NCI-H1694 treated with DMSO at 0.1 percent for 48 hours (cell line): ENCODE data around the gene AGMAT.

Source experiments
- DNase-seq: peaks from one replicate; lab custom pipeline; 2025; lab: John Stamatoyannopoulos, UW

Gene AGMAT

GRCh38 chr1:15584489-15585363, at the start of gene AGMAT:
AGMAT (minus strand) TSS chr1:15585051; CDS start chr1:15584967, 84 bp downstream.
- DNase-seq, result no peak

- no peak for DNase-seq
Measured at GRCh38 chr1:15633756-15634420, 49.0 kb upstream of the AGMAT start.

GRCh38 chr1:15628003-15628402, 43.2 kb upstream of the AGMAT start:
- no peak for DNase-seq

GRCh38 chr1:15627343-15627988, 42.6 kb upstream of the AGMAT start:
- DNase-seq, result no peak

GRCh38 chr1:15626269-15626950, 41.6 kb upstream of the AGMAT start:
- DNase-seq, result no peak

- no peak for DNase-seq
Measured at GRCh38 chr1:15625056-15625917, 40.4 kb upstream of the AGMAT start.

GRCh38 chr1:15624133-15624714, 39.4 kb upstream of the AGMAT start:
- DNase-seq, result no peak

- no peak for DNase-seq
Measured at GRCh38 chr1:15623435-15623834, 38.6 kb upstream of the AGMAT start.

- no peak for DNase-seq
Measured at GRCh38 chr1:15622712-15623373, 38.0 kb upstream of the AGMAT start.

- DNase-seq, result no peak
Measured at GRCh38 chr1:15621975-15622374, 37.1 kb upstream of the AGMAT start.

GRCh38 chr1:15620902-15621682, 36.2 kb upstream of the AGMAT start:
- DNase-seq, result no peak

GRCh38 chr1:15620155-15620545, 35.3 kb upstream of the AGMAT start:
- no peak for DNase-seq

- DNase-seq, result no peak
Measured at GRCh38 chr1:15618655-15619525, 34.0 kb upstream of the AGMAT start.

GRCh38 chr1:15618077-15618654, 33.3 kb upstream of the AGMAT start:
- no peak for DNase-seq

GRCh38 chr1:15617173-15618076, 32.6 kb upstream of the AGMAT start, which contains the start of gene DDI2:
DDI2 (plus strand) TSS chr1:15617458; CDS start chr1:15617671, 213 bp downstream.
- peak; percentile 81 for DNase-seq

GRCh38 chr1:15616373-15617172, 31.7 kb upstream of the AGMAT start:
- DNase-seq, result no peak
